ENCODE data around the gene PDE3B.
A peak's percentile ranks its signal among the peaks of the same experiment; 100 is the strongest.
"Not testable (repeated sequence)": the region's sequence is repeated elsewhere in the genome, so short reads cannot be mapped to it uniquely, and the experiment has no call there.

Gene PDE3B

GRCh38 chr11:14655435-14655834 lies 11.8 kb downstream of the PDE3B start:
- Histone ChIP-seq H4K20me1 (peaks cover 0 to 92% (median 38%) of the 10 kb centered on the region in 11 experiments; a peak in 19 of 22 replicates), H3K27me3 (no peaks in the 10 kb centered on the region), H3K36me3 (peaks cover 15 to 79% (median 56%) of the 10 kb centered on the region in 11 experiments; a peak in 21 of 22 replicates), H3K27ac (no peak overlapping the region), H3K4me3 (no peak overlapping the region), H3K9ac (no peak overlapping the region), H3K4me1 (peaks cover 0 to 33% (median 0%) of the 10 kb centered on the region in 10 experiments; a peak in 5 of 20 replicates), H3K4me2 (peak overlapping the region in 2 of 11 experiments; percentile 10 to 28; a peak in 2 of 22 replicates), H3K9me3 (replicated peaks in 1 of 11) (peaks cover 4 to 30% (median 12%) of the 10 kb centered on the region in 11 experiments; a peak in 14 of 22 replicates)
- TF ChIP-seq Cebpa-rat (IDR thresholded peaks at IDR 0.05), result no peak

GRCh38 chr11:14656536-14657457 lies 13.2 kb downstream of the PDE3B start:
- peaks cover 0 to 23% (median 0%) of the 10 kb centered on the region in 10 experiments; a peak in 3 of 20 replicates for H3K4me1 ChIP-seq
- no peak for TF ChIP-seq Cebpa-rat (IDR thresholded peaks at IDR 0.05)
- no peaks in the 10 kb centered on the region for H3K27me3 ChIP-seq
- H3K36me3 ChIP-seq, result peaks cover 18 to 81% (median 57%) of the 10 kb centered on the region in 11 experiments; a peak in 21 of 22 replicates
- H3K4me2 ChIP-seq, result peak overlapping the region in 1 of 11 experiments; percentile 10; a peak in 2 of 22 replicates
- no peak overlapping the region for H3K9ac ChIP-seq
- H4K20me1 ChIP-seq, result peaks cover 0 to 79% (median 29%) of the 10 kb centered on the region in 11 experiments; a peak in 19 of 22 replicates
- peaks cover 7 to 30% (median 18%) of the 10 kb centered on the region in 11 experiments; a peak in 16 of 22 replicates for H3K9me3 ChIP-seq (replicated peaks in 1 of 11)
- no peak overlapping the region for H3K4me3 ChIP-seq
- no peak overlapping the region for H3K27ac ChIP-seq

- Histone ChIP-seq H3K4me1 (peaks cover 0 to 23% (median 0%) of the 10 kb centered on the region in 10 experiments; a peak in 3 of 20 replicates), H3K36me3 (peaks cover 18 to 72% (median 59%) of the 10 kb centered on the region in 11 experiments; a peak in 21 of 22 replicates), H3K27me3 (no peaks in the 10 kb centered on the region), H3K9ac (no peak overlapping the region), H3K4me2 (no peak overlapping the region), H3K27ac (no peak overlapping the region), H4K20me1 (peaks cover 0 to 69% (median 29%) of the 10 kb centered on the region in 11 experiments; a peak in 19 of 22 replicates), H3K4me3 (no peak overlapping the region), H3K9me3 (replicated peaks in 1 of 11) (peaks cover 7 to 37% (median 20%) of the 10 kb centered on the region in 11 experiments; a peak in 16 of 22 replicates)
- no peak for TF ChIP-seq Cebpa-rat (IDR thresholded peaks at IDR 0.05)
Observed at GRCh38 chr11:14657841-14658240, 14.2 kb downstream of the PDE3B start.

- not testable (repeated sequence) for H3K4me3 ChIP-seq, H3K27ac ChIP-seq, H3K27me3 ChIP-seq, H3K4me1 ChIP-seq, H3K4me2 ChIP-seq, H4K20me1 ChIP-seq, H3K9ac ChIP-seq
- H3K9me3 ChIP-seq (replicated peaks in 1 of 11), result peaks cover 5 to 30% (median 19%) of the 10 kb centered on the region in 11 experiments; a peak in 16 of 22 replicates
- peaks cover 16 to 31% (median 19%) of the 10 kb centered on the region in 11 experiments; a peak in 21 of 22 replicates for H3K36me3 ChIP-seq
Observed at GRCh38 chr11:14664926-14665325, 21.3 kb downstream of the PDE3B start.

GRCh38 chr11:14667329-14667728 lies 23.7 kb downstream of the PDE3B start:
- not testable (repeated sequence) for H3K27ac ChIP-seq; H3K4me2 ChIP-seq; H3K27me3 ChIP-seq; H3K9ac ChIP-seq; H3K9me3 ChIP-seq (replicated peaks in 1 of 11); H3K4me3 ChIP-seq
- H4K20me1 ChIP-seq, result peaks cover 0 to 14% (median 0%) of the 10 kb centered on the region in 11 experiments; a peak in 3 of 22 replicates
- H3K36me3 ChIP-seq, result peaks cover 0 to 27% (median 3%) of the 10 kb centered on the region in 11 experiments; a peak in 7 of 22 replicates
- H3K4me1 ChIP-seq, result peaks cover 0 to 27% (median 0%) of the 10 kb centered on the region in 10 experiments; a peak in 5 of 20 replicates

GRCh38 chr11:14668731-14669301 lies 25.2 kb downstream of the PDE3B start:
- Histone ChIP-seq H3K4me2 (no peak overlapping the region), H3K27me3 (no peaks in the 10 kb centered on the region), H4K20me1 (peaks cover 0 to 14% (median 0%) of the 10 kb centered on the region in 11 experiments; a peak in 4 of 22 replicates), H3K4me3 (no peak overlapping the region), H3K4me1 (peaks cover 0 to 42% (median 5%) of the 10 kb centered on the region in 10 experiments; a peak in 10 of 20 replicates), H3K9ac (no peak overlapping the region), H3K9me3 (replicated peaks in 1 of 11) (peaks cover 0 to 4% (median 0%) of the 10 kb centered on the region in 11 experiments; a peak in 1 of 22 replicates), H3K27ac (no peak overlapping the region), H3K36me3 (peaks cover 0 to 27% (median 6%) of the 10 kb centered on the region in 11 experiments; a peak in 8 of 22 replicates)
- TF ChIP-seq Cebpa-rat (IDR thresholded peaks at IDR 0.05), result no peak

GRCh38 chr11:14669499-14669898 lies 25.9 kb downstream of the PDE3B start:
- Histone ChIP-seq H3K4me3 (no peak overlapping the region), H3K9me3 (replicated peaks in 1 of 11) (peaks cover 0 to 4% (median 0%) of the 10 kb centered on the region in 11 experiments; a peak in 1 of 22 replicates), H3K27ac (no peak overlapping the region), H3K4me1 (peaks cover 0 to 49% (median 7%) of the 10 kb centered on the region in 10 experiments; a peak in 10 of 20 replicates), H4K20me1 (peaks cover 0 to 14% (median 0%) of the 10 kb centered on the region in 11 experiments; a peak in 4 of 22 replicates), H3K9ac (no peak overlapping the region), H3K36me3 (peaks cover 0 to 27% (median 6%) of the 10 kb centered on the region in 11 experiments; a peak in 9 of 22 replicates), H3K4me2 (no peak overlapping the region), H3K27me3 (no peaks in the 10 kb centered on the region)
- TF ChIP-seq Cebpa-rat (IDR thresholded peaks at IDR 0.05), result no peak

- no peaks in the 10 kb centered on the region for H3K27me3 ChIP-seq
- H3K4me2 ChIP-seq, result no peak overlapping the region
- TF ChIP-seq Cebpa-rat (IDR thresholded peaks at IDR 0.05), result no peak
- H4K20me1 ChIP-seq, result peaks cover 0 to 14% (median 0%) of the 10 kb centered on the region in 11 experiments; a peak in 4 of 22 replicates
- H3K36me3 ChIP-seq, result peaks cover 0 to 29% (median 6%) of the 10 kb centered on the region in 11 experiments; a peak in 10 of 22 replicates
- H3K27ac ChIP-seq, result no peak overlapping the region
- H3K4me3 ChIP-seq, result no peak overlapping the region
- peaks cover 0 to 53% (median 7%) of the 10 kb centered on the region in 10 experiments; a peak in 10 of 20 replicates for H3K4me1 ChIP-seq
- H3K9me3 ChIP-seq (replicated peaks in 1 of 11), result peaks cover 0 to 2% (median 0%) of the 10 kb centered on the region in 11 experiments; a peak in 1 of 22 replicates
- H3K9ac ChIP-seq, result no peak overlapping the region
Observed at GRCh38 chr11:14669958-14670357, 26.4 kb downstream of the PDE3B start.

All from BLaER1 treated with 17β-estradiol and CSF1 and Interleukin-3, amounts not matched to agents 10 nM and 100 nM (cell line).